Mesothelial cell of epicardium (in vitro differentiated cells): ENCODE data around the gene PTPRN2. TPM values are rescaled to one million over a fixed set of nuclear protein-coding genes. Genes with fewer than 3 reads are reported as not detected.
A peak's percentile ranks its signal among the peaks of the same experiment; 100 is the strongest.

Source experiments
- DNase-seq, 2 experiments: peaks; one replicate each; pipeline ENCODE4 v3.0.0; 2021; ENCODE audit warnings: low spot score in 2 of 2; ENCODE audit not compliant: unreplicated experiment in 2 of 2
- H3K27ac Mint-ChIP-seq: 2 replicates; pipeline ENCODE4 v1.8.0; 2021; ENCODE audit warnings: mixed read lengths
- H3K27me3 Mint-ChIP-seq: 2 replicates; pipeline ENCODE4 v1.8.0; 2021; ENCODE audit warnings: low read depth, mixed read lengths
- H3K36me3 Mint-ChIP-seq: 2 replicates; pipeline ENCODE4 v1.8.0; 2021; ENCODE audit warnings: mixed read lengths
- H3K4me1 Mint-ChIP-seq: 2 replicates; pipeline ENCODE4 v1.8.0; 2021; ENCODE audit warnings: mixed read lengths
- H3K4me3 Mint-ChIP-seq: 2 replicates; pipeline ENCODE4 v1.8.0; 2021; ENCODE audit warnings: mild to moderate bottlenecking, moderate library complexity, mixed read lengths
- H3K9me3 Mint-ChIP-seq: 2 replicates; pipeline ENCODE4 v1.8.0; 2021; ENCODE audit warnings: mixed read lengths
- CTCF ChIP-seq: fragments of 200-600 bp; sonication (generic); IDR thresholded peaks from one replicate; pipeline ENCODE4 v1.5.0; 2021; ENCODE audit warnings: antibody characterized with exemption; ENCODE audit not compliant: unreplicated experiment
- total RNA-seq: library from RNA; stranded (reverse); gene quantifications from 3 replicates; pipeline ENCODE4 v1.2.1, GENCODE V29; 2021

PTPRN2 gene
- total RNA-seq, 1 donor from 2014 or later, result 2.2 TPM

DNA sequence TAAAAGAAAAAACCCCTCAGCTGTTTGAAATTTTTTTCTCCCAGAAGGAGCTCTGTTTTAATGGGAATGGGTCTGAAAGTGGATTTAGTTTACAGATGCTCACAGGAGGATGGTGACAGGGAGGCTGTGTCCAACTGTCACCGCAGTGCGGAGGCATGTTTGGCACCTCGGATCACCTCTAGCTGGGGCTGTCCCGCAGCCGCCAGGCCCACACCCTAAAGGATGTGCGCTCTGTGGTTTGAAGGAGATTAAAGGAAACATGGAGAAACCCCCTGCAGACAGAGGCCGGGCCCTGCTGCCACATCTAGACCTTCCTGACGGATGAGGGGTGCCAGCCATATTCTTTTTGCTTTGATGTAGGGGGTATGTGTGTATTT is 1090.3 kb downstream of the PTPRN2 start:
- no peaks in the 10 kb centered on the region for H3K36me3 Mint-ChIP-seq
- peaks cover under 1% of the 10 kb centered on the region for H3K9me3 Mint-ChIP-seq

GRCh38 chr7:157496416-157497275 is 1091.0 kb downstream of the PTPRN2 start:
- Mint-ChIP-seq H3K9me3 (peaks cover 3% of the 10 kb centered on the region), H3K27me3 (peaks cover 27% of the 10 kb centered on the region), H3K4me1 (no peaks in the 10 kb centered on the region), H3K36me3 (no peaks in the 10 kb centered on the region), H3K4me3 (no peak overlapping the region), H3K27ac (no peak overlapping the region)
- TF ChIP-seq CTCF, result no peak
- peak in 1 of 2 experiments; percentile 33 for DNase-seq

More for the DNA sequence above, 1090.3 kb downstream of the PTPRN2 start:
- H3K27me3 Mint-ChIP-seq, result peaks cover 30% of the 10 kb centered on the region
- TF ChIP-seq CTCF, result no peak
- H3K27ac Mint-ChIP-seq, result no peak overlapping the region
- DNase-seq, result no peak
- H3K4me3 Mint-ChIP-seq, result no peak overlapping the region
- H3K4me1 Mint-ChIP-seq, result no peaks in the 10 kb centered on the region

DNA sequence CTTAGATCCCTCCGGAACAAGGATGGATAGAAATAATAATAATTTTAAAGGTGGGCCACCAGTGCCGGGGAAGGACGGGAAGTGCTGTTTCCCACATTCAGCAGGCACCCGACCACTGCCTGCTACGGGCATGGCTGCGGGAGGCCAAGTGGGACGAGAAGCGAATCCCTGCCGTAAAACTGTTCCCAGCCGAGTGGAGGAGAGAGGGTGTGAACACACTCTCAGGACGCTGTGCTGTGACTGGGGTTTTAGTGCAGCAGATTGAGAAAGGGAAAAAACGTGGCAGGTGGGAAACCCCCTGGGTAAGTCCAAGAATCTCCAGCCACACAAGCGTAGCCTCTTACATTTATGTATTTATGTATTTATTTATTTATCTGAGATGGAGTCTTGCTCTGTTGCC is 1092.0 kb downstream of the PTPRN2 start:
- TF ChIP-seq CTCF, result no peak
- no peak overlapping the region for H3K4me3 Mint-ChIP-seq
- peak in 1 of 2 experiments; percentile 30 for DNase-seq

GRCh38 chr7:157495177-157495553 is 1092.5 kb downstream of the PTPRN2 start:
- H3K9me3 Mint-ChIP-seq, result peaks cover 14% of the 10 kb centered on the region
- H3K4me1 Mint-ChIP-seq, result no peaks in the 10 kb centered on the region
- peaks cover 21% of the 10 kb centered on the region for H3K27me3 Mint-ChIP-seq
- H3K36me3 Mint-ChIP-seq, result no peaks in the 10 kb centered on the region
- no peak overlapping the region for H3K4me3 Mint-ChIP-seq
- TF ChIP-seq CTCF, result no peak
- H3K27ac Mint-ChIP-seq, result no peak overlapping the region
- DNase-seq, result no peak

More for the DNA sequence above, 1092.0 kb downstream of the PTPRN2 start:
- no peaks in the 10 kb centered on the region for H3K36me3 Mint-ChIP-seq
- H3K27ac Mint-ChIP-seq, result no peak overlapping the region
- no peaks in the 10 kb centered on the region for H3K4me1 Mint-ChIP-seq
- peaks cover 12% of the 10 kb centered on the region for H3K9me3 Mint-ChIP-seq
- H3K27me3 Mint-ChIP-seq, result peaks cover 22% of the 10 kb centered on the region

DNA sequence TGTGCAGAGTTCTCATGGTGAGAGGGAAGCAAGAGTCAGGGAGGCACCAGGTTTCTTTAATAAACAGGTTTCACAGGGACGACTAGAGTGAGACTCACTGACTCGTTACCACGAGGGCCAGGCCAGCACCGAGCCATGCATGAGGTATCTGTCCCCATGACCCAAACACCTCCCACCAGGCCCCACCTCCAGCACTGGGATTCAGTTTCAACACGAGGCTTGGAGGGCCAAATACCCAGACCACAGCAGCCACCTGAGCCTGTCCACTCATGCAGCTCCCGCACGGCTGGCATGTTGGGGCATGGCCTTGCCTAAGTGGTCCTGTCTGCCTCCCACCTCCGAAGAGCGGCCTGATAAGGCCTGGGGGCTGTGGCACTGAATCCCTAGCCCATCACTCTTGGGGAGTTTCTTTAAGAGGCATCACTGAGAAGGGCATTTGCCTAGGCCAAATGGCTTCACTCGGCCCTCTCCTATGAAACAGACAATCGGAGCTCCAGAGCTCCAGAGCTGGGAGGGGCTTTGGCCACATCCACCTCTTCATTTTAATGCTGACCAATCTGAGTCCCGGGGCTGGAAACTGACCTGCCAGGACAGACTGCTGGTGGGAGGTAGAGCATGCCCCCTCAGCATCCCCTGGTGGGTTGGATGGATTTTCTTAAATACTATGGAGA is 1093.0 kb downstream of the PTPRN2 start:
- Mint-ChIP-seq H3K27me3 (peaks cover 17% of the 10 kb centered on the region), H3K4me3 (no peak overlapping the region)

More for the DNA sequence above, 1093.0 kb downstream of the PTPRN2 start:
- no peak for TF ChIP-seq CTCF
- peaks cover 14% of the 10 kb centered on the region for H3K9me3 Mint-ChIP-seq
- H3K27ac Mint-ChIP-seq, result no peak overlapping the region
- H3K4me1 Mint-ChIP-seq, result no peaks in the 10 kb centered on the region
- no peaks in the 10 kb centered on the region for H3K36me3 Mint-ChIP-seq
- DNase-seq, result peak in 1 of 2 experiments; percentile 19
